Stomach (tissue), 4 donors: ENCODE data around the gene NT5C1B.

Experiments
- POLR2A ChIP-seq, 4 donors: fragments of 450-650 bp; IDR thresholded peaks; one replicate each; pipeline ENCODE4 v1.6.1; 2016; ENCODE audit warnings: antibody characterized with exemption in 4 of 4, control low read depth in 2 of 4, mild to moderate bottlenecking in 1 of 4, moderate library complexity in 1 of 4
- TF ChIP-seq, protein P1 (sequence below), 7 experiments: fragments of 450-650 bp in 4 of 7; fragments of 200-600 bp in 3 of 7; sonication (generic) in 3 of 7; IDR thresholded peaks; one replicate each; pipeline ENCODE4 v1.5.1; 2016 to 2019; ENCODE audit warnings: antibody characterized with exemption in 7 of 7, control low read depth in 2 of 7, mild to moderate bottlenecking in 1 of 7

GRCh38 chr2:18585526-18585925, 3.8 kb downstream of the NT5C1B start:
- TF ChIP-seq POLR2A (IDR thresholded peaks at IDR 0.05) = no peak
- TF ChIP-seq, protein P1, sequence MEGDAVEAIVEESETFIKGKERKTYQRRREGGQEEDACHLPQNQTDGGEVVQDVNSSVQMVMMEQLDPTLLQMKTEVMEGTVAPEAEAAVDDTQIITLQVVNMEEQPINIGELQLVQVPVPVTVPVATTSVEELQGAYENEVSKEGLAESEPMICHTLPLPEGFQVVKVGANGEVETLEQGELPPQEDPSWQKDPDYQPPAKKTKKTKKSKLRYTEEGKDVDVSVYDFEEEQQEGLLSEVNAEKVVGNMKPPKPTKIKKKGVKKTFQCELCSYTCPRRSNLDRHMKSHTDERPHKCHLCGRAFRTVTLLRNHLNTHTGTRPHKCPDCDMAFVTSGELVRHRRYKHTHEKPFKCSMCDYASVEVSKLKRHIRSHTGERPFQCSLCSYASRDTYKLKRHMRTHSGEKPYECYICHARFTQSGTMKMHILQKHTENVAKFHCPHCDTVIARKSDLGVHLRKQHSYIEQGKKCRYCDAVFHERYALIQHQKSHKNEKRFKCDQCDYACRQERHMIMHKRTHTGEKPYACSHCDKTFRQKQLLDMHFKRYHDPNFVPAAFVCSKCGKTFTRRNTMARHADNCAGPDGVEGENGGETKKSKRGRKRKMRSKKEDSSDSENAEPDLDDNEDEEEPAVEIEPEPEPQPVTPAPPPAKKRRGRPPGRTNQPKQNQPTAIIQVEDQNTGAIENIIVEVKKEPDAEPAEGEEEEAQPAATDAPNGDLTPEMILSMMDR (IDR thresholded peaks at IDR 0.05) = no peak
